ENCODE data around the gene LENEP. TPM values are rescaled to one million over a fixed set of nuclear protein-coding genes. Genes with fewer than 3 reads are reported as not detected.
"Not testable (repeated sequence)": the region's sequence is repeated elsewhere in the genome, so short reads cannot be mapped to it uniquely, and the experiment has no call there.

LENEP gene
- total RNA-seq, 1 donor from 2014 or later = 0.94 TPM

DNA sequence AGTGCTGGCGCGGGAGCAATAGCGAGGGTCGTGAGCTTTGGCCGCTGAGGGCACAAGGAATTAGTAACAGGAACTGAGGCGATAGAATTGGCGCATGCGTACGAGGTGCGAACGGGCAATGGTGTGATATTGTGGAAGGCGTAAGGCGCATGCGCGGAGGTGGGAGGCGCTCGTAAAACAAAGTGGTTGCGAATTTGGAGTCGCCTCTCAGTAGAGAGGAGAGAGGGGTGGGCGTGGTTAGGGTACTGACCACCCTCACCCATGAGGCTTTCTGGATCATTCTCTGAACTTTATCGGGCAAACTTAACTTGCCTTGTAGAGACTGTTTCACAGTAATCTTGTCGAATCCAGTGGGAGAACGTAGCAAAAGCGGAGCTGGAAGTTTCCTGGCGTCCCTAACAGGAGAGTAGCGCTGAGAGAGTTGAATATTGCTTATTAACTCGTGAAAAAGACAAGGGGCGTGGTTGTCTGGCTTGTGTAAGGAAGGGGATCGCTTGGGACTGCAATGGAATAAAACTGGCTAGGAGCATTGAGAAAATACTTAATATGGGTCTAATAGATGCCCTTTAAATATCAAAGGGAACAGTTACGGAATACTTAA lies 18.5 kb upstream of the LENEP start:
- peak; percentile 97 for DNase-seq (ENCODE audit: low spot score)

DNA sequence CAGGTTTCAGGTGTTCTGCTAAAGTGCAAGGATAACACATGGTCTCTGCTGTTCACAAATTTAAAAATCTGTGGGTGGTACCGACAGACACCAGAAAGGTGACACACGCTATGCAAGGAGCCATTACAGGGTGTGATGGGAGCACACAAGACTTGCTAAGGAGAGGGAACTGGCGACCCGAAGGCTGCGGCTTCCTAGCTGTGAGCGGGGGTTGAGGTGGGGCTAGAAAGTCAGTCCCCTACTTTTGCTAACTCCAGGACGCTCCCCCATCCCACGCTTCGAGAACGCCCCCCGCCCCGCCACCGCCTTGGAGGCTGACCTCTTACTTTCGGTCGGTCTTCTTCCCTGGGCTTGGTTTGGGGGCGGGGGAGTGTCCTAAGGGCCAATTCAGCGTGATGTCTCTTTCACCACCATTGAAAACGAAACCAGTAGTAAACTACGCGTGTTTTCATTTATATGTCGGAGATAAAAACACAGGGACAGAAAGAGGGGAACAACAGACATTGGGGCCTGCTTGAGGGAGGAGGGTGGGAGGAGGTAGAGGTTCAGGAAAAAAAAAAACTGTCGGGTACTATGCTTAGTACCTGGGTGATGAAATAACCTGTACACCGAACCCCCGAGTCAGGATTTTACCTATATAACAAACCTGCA lies 17.9 kb upstream of the LENEP start:
- peak; percentile 81 for DNase-seq (ENCODE audit: low spot score)

DNA sequence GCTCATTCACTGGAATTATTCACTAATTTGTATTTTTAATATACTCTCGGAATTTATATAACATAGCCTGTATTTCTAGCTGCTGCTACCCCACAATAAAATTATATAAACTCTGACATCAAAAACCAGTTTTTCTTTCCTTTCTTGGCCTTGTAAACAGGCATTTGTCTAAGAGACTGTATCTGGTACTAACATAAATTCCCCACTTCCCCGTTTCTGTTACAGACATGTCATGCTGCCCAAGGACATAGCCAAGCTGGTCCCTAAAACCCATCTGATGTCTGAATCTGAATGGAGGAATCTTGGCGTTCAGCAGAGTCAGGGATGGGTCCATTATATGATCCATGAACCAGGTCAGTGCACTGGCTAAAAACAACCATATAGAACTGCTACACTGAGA lies 15.6 kb upstream of the LENEP start:
- DNase-seq (ENCODE audit: low spot score) = not testable (repeated sequence)

DNA sequence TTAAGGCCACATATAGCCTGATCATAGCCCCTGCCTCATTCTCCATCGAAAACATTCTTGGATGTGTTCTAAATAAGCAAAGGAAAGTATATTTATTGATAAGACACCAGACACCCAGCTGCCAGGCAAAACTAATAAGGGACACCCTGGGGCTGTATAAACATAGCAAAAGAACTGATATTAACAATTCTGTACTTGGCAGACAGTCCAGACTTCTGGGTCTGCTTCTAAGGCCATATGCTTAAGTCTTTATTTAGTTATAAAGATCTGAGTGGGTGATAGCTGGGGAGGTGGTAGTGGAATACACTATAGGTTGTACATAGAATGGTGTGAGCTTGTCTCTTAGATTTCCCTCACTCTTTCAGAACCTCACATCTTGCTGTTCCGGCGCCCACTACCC lies 15.0 kb upstream of the LENEP start:
- DNase-seq (ENCODE audit: low spot score) = no peak

DNA sequence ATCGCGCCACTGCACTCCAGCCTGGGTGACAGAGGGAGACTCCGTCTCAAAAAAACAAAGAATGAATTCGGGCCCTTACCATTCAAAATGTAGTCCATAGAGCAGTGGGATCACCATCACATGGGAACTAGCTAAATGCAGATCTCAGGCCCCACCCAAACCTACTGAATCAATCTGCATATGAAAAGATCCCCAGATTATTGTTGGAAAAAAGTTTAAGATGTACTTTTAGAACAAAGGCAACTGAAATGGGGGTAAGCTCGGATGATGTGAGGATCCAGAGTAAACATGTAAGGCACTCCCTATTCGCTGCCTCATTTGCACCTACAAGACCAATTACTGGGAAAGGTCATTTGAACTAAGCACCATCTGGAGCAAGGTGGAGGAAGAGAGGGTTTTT lies 11.0 kb upstream of the LENEP start:
- no peak for DNase-seq (ENCODE audit: low spot score)

DNA sequence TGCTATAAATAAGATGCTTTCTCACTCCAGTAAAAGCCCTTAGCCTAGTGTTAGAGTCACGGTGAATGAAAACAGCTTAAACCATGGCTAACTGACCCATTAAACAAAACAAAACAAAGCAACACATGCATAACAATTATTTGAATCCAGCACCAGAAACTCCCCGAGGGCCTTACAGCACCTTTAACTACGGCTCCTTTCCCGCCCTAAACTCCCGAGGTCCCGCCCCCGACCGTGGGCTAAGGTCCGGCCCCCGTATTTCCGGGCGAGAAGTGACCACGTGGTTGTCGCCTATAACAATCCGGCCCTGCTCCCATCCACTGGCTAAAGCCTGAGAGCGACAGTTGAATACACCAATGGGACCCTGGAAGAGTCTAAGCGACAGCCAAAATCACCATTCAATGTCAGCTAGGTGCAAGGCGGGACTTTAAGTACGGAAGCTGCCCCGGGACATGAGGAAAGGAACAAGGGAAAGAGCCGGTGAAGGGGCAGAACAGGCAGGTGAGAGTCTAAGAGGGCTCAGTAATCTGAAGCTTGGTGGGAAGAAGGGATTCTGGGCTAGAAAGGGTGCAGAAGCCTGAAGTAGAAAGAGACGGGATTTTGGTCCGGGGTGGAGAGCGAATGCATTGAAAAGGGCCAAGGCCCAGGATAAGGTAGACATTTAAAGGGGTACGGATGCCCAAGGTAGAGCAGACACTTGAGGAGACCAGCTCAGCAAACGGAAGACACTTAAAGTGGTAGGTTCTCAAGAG lies 10.3 kb upstream of the LENEP start, which contains the start of gene FLAD1:
Gene FLAD1, plus strand, starts transcription at position 448 of the 752 bp plus-strand sequence. CDS start 351 bp downstream, outside the sequence.
- peak; percentile 98 for DNase-seq (ENCODE audit: low spot score)

DNA sequence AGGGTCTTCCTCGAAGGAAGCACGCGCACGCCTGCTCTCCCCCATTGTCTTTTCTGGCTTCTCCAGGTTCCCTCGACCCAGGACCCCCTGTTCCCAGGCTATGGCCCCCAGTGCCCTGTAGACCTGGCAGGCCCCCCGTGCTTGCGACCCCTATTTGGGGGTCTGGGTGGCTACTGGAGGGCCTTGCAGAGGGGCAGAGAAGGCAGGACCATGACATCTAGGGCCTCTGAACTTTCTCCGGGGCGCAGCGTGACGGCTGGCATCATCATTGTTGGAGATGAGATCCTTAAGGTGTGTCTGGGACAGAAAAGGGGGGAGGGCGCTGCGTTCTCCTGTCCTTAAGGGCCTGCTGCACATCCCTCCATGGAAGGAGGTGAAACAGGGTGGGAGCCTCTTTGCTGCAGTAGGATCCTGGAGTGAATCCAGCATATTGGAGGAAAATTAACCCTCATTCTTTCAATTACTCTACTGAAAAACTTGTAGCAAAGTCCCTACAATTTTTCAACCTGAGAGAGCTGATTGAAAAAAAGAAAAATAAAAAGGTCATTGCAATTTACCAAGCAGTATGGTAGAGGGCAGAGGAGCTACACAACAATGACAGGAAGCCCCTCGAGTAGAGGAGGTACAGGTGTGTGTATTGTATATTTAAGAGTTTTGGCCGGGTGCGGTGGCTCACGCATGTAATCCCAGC lies 9.5 kb upstream of the LENEP start:
- DNase-seq (ENCODE audit: low spot score) = no peak

DNA sequence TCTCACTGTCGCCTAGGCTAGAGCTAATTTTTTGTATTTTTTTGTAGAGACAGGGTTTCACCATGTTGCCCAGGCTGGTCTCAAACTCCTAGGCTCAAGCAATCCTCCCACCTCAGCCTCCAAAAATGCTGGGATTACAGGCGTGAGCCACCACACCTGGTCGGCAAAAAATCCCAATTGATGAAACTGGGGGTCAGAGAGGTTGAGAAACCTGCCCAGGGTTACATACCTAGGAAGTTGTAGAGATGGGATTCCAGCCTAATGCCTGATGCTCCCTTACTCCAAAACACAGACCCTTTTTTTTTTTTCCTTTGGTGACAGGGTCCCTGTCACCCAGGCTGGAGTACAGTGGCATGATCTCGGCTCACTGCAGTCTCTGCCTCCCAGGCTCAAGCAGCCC lies 6.7 kb upstream of the LENEP start:
- DNase-seq (ENCODE audit: low spot score) = not testable (repeated sequence)

DNA sequence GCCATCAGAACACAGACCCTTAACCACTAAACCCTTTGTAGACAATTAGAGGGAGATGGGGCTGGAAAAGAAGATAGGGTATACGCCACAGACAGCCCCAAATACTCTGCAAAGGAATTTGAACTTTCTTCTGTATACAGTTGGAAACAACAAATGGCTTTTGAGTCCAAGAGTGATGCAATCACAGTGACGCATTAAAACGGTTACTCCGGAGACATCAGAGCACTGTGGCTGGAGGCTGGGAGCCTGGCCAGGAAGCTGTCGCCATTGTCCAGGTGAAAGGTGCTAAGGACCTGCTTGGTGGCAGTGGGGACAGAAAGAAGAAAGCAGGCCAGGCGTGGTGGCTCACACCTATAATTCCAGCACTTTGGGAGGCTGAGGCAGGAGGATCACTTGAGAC lies 6.1 kb upstream of the LENEP start:
- DNase-seq (ENCODE audit: low spot score) = no peak

DNA sequence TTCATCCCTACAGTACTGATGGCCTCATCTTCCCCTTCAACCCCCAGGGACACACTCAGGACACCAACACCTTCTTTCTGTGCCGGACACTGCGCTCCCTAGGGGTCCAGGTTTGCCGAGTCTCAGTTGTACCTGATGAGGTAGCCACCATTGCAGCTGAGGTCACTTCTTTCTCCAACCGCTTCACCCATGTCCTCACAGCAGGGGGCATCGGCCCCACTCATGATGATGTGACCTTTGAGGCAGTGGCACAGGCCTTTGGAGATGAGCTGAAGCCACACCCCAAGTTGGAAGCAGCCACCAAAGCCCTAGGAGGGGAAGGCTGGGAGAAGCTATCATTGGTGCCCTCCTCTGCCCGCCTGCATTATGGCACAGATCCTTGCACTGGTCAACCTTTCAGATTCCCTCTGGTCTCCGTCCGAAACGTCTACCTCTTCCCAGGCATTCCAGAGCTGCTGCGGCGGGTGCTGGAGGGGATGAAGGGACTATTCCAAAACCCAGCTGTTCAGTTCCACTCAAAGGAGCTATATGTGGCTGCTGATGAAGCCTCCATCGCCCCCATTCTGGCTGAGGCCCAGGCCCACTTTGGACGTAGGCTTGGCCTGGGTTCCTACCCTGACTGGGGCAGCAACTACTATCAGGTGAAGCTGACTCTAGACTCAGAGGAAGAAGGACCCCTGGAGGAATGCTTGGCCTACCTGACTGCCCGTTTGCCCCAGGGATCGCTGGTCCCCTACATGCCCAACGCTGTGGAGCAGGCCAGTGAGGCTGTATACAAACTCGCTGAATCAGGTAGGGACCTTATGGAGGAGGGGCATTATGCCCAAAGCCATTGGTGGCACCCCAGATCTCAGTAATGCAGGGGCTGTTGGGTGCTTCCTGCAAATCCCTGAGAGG lies 5.1 kb upstream of the LENEP start:
- no peak for DNase-seq (ENCODE audit: low spot score)

DNA sequence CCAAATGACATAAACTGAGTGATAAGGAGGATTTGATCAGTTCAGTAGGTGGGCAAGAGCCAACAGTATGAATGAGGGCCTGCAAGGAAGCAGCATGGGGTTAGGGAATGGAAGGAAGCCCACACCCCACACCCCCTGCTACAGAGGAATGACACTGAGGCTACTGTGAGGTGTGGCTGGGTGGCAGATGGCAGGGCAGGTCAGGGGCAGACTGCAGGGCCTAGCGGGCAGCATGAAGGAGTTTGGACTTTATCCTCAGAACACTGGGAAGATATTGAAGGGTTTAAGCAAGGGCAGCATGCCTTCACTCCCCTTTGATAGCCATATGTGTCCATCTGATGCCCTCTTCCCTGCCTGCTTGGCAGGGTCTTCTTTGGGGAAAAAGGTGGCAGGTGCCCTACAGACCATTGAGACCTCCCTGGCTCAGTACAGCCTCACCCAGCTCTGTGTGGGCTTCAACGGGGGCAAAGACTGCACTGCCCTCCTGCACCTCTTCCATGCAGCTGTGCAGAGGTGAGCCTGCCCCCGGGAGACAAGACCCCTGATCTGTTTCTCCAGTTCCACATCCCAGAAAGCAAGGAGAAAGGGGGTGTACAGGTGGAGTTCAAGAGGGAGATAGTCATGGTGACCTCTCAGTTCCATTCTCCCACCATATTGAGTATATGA lies 4.1 kb upstream of the LENEP start:
- DNase-seq (ENCODE audit: low spot score) = no peak

DNA sequence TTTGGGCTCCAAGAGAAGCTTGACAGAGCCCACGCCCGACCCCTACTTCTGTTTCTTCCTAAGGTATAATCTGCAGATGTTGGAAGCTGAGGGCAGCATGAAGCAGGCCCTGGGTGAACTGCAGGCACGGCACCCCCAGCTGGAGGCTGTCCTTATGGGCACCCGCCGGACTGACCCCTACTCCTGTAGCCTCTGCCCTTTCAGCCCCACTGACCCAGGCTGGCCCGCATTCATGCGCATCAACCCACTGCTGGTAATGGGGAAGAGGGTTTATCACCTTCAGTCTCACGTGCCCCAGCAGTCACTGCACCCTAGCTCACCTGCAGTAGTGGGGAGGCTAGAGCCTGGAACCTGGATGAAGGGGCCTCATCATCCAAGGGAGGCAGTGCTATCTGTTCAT lies 3.1 kb upstream of the LENEP start:
- no peak for DNase-seq (ENCODE audit: low spot score)

DNA sequence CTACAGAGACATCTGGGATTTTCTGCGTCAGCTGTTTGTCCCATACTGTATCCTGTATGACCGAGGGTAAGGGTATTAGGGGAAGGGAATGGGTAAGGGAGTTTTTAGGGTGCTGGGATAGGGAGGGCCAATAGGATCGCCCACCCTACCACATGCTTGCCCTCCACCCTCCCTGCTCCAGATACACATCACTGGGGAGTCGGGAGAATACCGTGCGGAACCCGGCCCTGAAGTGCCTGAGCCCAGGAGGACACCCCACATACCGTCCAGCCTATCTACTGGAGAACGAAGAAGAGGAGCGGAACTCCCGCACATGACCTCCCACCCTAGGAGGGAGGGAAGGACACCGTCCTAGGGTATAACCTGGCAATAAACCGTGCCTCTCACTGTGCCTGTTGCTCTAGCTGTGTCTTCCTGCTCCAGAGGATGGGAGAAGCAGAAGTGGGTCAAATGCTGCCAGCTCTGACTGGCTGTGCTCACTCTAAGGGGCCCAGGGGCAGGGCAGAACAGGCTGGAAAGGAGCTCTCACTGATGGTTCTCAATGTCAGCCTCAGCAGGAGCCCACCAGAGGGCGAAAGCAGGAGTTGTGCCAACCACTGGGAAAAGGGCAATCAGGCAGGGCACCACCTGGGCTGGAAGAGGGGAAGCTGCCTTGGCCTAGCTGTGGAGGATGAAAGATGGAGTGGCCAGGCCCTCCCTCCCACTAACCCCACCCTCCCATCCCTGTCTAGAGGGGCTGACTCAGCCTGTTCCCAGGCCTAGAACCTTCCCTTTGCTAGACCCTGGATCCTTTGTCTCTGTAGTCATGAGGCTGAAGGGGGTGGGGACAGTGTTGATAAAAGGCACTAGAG lies 440 bp upstream of the LENEP start:
- no peak for DNase-seq (ENCODE audit: low spot score)

DNA sequence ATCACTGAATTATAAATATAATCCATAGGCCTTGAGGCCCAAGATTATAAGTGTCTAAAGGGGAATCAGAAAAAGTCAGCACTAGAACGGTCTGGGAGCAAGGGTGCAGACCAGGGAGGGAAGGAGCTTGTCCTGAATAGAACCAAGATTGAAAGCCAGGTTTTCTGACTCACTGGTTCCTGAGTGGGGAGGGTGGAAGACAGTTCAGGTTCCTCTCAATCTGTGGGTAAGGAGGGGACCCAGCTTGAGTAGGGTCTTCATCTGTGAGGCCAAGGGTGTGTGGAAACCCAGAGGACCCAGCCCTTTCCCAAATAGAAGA lies 842 bp downstream of the LENEP start:
- DNase-seq (ENCODE audit: low spot score) = no peak

DNA sequence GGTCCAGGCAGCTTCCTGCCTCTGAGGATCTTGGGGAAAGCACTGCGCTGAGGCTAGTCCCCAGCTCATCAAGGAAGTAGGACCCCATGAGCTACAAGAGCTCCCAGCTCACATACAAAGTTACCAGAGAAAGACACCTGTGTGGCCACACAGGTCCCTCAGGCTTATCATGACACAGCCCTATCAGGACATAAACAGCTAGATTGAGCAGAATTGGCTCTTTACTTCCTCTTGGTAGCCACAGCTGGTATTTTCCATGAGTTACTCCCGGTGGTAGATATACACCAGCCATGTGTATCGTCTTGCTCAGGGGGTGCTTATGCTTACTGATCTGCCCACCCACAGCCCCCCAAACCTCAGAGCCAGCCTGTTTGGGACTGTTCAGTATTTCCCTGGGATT lies 1.2 kb downstream of the LENEP start:
- DNase-seq (ENCODE audit: low spot score) = no peak

DNA sequence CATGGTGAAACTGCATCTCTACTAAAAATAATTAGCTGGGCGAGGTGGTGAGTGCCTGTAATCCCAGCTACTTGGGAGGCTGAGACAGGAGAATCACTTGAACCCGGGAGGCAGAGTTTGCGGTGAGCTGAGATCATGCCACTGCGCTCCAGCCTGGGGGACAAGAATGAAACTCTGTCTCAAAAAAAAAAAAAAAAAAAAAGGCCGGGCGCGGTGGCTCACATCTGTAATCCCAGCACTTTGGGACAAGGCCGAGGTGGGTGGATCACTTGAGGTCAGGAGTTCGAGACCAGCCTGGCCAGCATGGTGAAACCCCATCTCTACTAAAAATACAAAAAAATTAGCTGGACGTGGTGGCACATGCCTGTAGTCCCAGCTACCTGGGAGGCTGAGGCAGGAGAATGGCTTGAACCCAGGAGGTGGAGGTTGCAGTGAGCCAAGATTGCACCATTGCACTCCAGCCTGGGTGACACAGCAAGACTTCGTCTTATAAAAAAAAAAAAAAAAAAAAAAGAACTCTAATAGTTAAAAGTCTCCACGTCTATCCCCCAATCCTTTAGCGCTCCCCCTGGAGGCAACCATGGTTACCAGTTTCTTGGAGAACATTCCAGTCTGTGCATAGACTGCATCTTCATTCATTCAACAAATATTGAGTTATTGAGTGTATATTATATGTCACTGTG lies 2.1 kb downstream of the LENEP start:
- peak; percentile 58 for DNase-seq (ENCODE audit: low spot score)

DNA sequence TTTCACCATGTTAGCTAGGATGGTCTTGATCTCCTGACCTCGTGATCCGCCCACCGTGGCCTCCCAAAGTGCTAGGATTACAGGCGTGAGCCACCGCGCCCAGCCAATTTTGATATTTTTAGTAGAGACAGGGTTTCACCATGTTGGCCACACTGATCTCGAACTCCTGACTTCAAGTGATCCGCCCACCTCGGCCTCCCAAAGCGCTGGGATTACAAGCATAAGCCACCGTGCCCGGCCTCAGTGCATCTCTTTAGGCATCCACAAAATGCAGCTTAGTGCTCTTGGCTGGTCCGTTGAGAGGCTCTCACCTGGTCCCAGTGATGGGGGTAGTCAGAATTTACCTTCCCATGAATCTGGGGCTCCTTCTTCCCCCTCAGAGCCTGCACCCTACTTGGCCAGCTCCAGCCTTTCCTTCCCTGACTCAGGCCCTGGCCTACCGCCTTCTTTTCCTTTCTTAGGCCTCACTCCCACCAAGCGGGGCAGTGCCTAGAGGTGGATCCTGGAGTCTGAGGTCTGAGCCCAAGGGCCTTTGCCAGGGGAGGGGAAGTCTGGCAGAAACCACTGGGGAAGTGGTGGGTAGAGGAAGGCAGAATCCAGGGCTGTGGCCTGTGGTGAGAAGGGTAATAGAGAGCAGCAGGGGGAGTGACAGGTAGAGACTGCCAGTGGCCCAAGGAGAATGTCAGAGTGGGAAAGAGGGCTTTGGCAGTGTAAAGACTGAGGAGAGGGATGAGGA lies 3.7 kb downstream of the LENEP start:
- DNase-seq (ENCODE audit: low spot score) = no peak

DNA sequence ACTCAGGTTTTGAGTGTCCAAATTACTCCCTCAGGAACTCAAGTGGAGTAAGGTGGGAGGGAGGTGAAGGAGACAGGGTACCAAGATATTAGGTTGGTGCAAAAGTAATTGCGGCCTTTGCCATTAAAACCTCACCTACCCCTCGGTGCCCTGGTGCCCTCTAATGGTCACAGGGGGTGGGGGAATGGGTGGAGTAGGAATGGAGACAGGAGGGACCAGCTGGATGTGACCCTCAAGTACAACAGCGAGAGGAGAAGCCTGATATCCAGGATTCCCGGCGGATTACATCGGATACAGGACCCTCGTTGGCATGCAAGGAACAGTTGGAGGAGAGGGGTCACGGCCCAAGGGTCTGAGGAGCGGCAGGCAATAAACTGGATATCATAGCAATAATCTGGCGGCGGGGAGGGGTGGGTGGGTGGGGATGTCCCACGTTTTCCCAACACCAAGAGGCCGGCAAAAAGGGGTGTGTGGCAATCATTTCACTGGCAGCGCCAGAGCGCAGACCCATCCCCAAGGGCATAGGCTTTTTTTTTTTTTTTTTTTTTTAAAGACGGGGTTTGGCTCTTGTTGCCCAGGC lies 4.9 kb downstream of the LENEP start:
- no peak for DNase-seq (ENCODE audit: low spot score)

Measured in ureter (tissue), 1 donor.